Measurements from ENCODE around the gene ZNF423.
A peak's percentile ranks its signal among the peaks of the same experiment; 100 is the strongest.
"Not testable (repeated sequence)": the region's sequence is repeated elsewhere in the genome, so short reads cannot be mapped to it uniquely, and the experiment has no call there.

ZNF423 gene

DNA sequence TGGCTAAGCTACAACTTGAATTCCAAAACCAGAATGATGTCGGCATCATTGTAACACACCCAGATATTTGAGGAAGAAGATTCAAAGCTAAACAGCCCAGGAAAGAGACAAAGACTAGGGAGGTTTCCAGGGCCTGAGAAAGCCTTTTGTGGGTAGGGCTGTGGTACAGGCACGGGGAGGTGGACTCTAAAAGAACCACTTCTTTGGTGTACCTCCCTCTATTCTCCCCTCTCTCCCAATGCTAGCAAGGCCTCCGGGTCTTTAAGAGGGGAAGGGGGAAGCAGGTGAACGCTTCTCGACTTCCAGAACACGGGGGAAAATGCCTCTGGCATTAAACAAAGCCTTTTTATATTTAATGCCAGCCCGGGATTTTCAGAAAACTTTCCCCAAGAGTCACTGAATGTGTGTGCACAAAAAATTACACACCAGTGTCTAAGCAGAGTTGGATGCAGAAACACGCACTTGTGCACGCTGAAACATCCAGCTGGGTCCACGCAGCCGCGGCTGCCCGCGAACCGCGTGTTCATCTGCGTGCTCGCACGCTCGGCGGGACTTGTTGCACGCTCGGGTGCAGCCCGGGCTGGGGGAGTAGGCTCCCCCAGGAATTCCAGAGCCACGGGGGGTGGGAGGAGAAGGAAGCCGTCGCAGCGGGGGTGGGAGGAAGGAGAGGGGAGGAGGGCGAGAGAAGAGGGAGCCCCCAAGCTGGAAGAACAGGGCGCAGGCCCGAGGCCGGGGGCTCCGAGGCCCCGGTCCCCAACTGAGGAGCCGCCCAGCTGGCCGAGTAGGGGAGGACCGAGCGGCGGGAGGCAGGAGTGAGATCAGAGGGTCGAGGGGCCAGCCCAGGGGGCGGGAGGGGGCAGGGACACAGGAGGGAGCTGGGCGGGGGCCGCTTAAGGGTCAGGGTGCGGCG lies 20.1 kb upstream of the ZNF423 start:
- peak overlapping the region in 1 of 2 experiments; percentile 47 for H3K4ac ChIP-seq (ENCODE audit: low read depth in 1 of 2, low read length in 2 of 2)
- H3K14ac ChIP-seq (ENCODE audit: low read length in 2 of 2): no peak overlapping the region
- peak overlapping the region; percentile 72 for H4K8ac ChIP-seq (ENCODE audit: low read length)
- no peak overlapping the region for H4K91ac ChIP-seq (ENCODE audit: low read length)
- H3K27me3 ChIP-seq (ENCODE audit: control insufficient read depth in 1 of 2, insufficient read depth in 1 of 2, low read length in 2 of 2): peaks cover 13 to 55% of the 10 kb centered on the region in 2 experiments
- H3K79me1 ChIP-seq (replicated peaks; ENCODE audit: low read length, poor library complexity, severe bottlenecking): no peaks in the 10 kb centered on the region
- H3K4me3 ChIP-seq (ENCODE audit: insufficient read depth in 1 of 2, low read depth in 1 of 2, low read length in 2 of 2): peak overlapping the region in 1 of 2 experiments; percentile 48
- DNase-seq: peak; percentile 10
- H3K4me2 ChIP-seq (ENCODE audit: low read length, poor library complexity, severe bottlenecking): peak overlapping the region; percentile 82
- WGBS: 10% methylated on average over 44 of the region's 45 CpGs
- no peak overlapping the region for H3K9ac ChIP-seq (ENCODE audit: low read length)
- no peaks in the 10 kb centered on the region for H3K36me3 ChIP-seq (ENCODE audit: control insufficient read depth in 1 of 2, insufficient read depth in 2 of 2, low read depth in 1 of 2, low read length in 2 of 2)
- peaks cover 15% of the 10 kb centered on the region for H3K4me1 ChIP-seq (ENCODE audit: control insufficient read depth, insufficient read depth, low read depth, low read length)
- H3K9me3 ChIP-seq (ENCODE audit: control insufficient read depth, low read length): no peaks in the 10 kb centered on the region
- peak overlapping the region in 1 of 2 experiments; percentile 56 for H3K18ac ChIP-seq (ENCODE audit: low read depth in 1 of 2, low read length in 2 of 2)
- H2BK12ac ChIP-seq (ENCODE audit: low read length in 2 of 2): no peak overlapping the region
- peak overlapping the region in 1 of 2 experiments; percentile 60 for H3K23ac ChIP-seq (ENCODE audit: low read length in 2 of 2)
- no peak overlapping the region for H2BK120ac ChIP-seq (ENCODE audit: low read depth, low read length)
- peak overlapping the region; percentile 63 for H3K27ac ChIP-seq (ENCODE audit: low read length, poor library complexity, severe bottlenecking)
- H2BK5ac ChIP-seq (ENCODE audit: low read depth, low read length, poor library complexity, severe bottlenecking): peak overlapping the region; percentile 58
- H2AFZ ChIP-seq (ENCODE audit: low read depth, low read length): no peak overlapping the region
- peak overlapping the region; percentile 11 for H2AK5ac ChIP-seq (ENCODE audit: low read length, severe bottlenecking)
- peak overlapping the region; percentile 26 for H2BK15ac ChIP-seq (ENCODE audit: low read depth, poor library complexity, severe bottlenecking)

- no peaks in the 10 kb centered on the region for H3K79me1 ChIP-seq (replicated peaks; ENCODE audit: low read length, poor library complexity, severe bottlenecking)
- peaks cover 8 to 45% of the 10 kb centered on the region in 2 experiments for H3K27me3 ChIP-seq (ENCODE audit: control insufficient read depth in 1 of 2, insufficient read depth in 1 of 2, low read length in 2 of 2)
- no peak overlapping the region for H2BK5ac ChIP-seq (ENCODE audit: low read depth, low read length, poor library complexity, severe bottlenecking)
- H2BK12ac ChIP-seq (ENCODE audit: low read length in 2 of 2): no peak overlapping the region
- H3K27ac ChIP-seq (ENCODE audit: low read length, poor library complexity, severe bottlenecking): no peak overlapping the region
- H3K9me3 ChIP-seq (ENCODE audit: control insufficient read depth, low read length): no peaks in the 10 kb centered on the region
- no peak overlapping the region for H3K4ac ChIP-seq (ENCODE audit: low read depth in 1 of 2, low read length in 2 of 2)
- peaks cover 15% of the 10 kb centered on the region for H3K4me1 ChIP-seq (ENCODE audit: control insufficient read depth, insufficient read depth, low read depth, low read length)
- H3K4me3 ChIP-seq (ENCODE audit: insufficient read depth in 1 of 2, low read depth in 1 of 2, low read length in 2 of 2): no peak overlapping the region
- no peak for DNase-seq
- WGBS: no CpG with 5 or more reads among the region's 1 CpG
- H3K4me2 ChIP-seq (ENCODE audit: low read length, poor library complexity, severe bottlenecking): no peak overlapping the region
- no peak overlapping the region for H3K18ac ChIP-seq (ENCODE audit: low read depth in 1 of 2, low read length in 2 of 2)
- H2AFZ ChIP-seq (ENCODE audit: low read depth, low read length): no peak overlapping the region
- no peak overlapping the region for H3K9ac ChIP-seq (ENCODE audit: low read length)
- H2BK120ac ChIP-seq (ENCODE audit: low read depth, low read length): no peak overlapping the region
- H2AK5ac ChIP-seq (ENCODE audit: low read length, severe bottlenecking): peak overlapping the region; percentile 47
- no peak overlapping the region for H4K91ac ChIP-seq (ENCODE audit: low read length)
- no peak overlapping the region for H4K8ac ChIP-seq (ENCODE audit: low read length)
- H3K36me3 ChIP-seq (ENCODE audit: control insufficient read depth in 1 of 2, insufficient read depth in 2 of 2, low read depth in 1 of 2, low read length in 2 of 2): no peaks in the 10 kb centered on the region
- H2BK15ac ChIP-seq (ENCODE audit: low read depth, poor library complexity, severe bottlenecking): no peak overlapping the region
- no peak overlapping the region for H3K23ac ChIP-seq (ENCODE audit: low read length in 2 of 2)
- no peak overlapping the region for H3K14ac ChIP-seq (ENCODE audit: low read length in 2 of 2)
Measured at GRCh38 chr16:49874613-49875237, 18.8 kb upstream of the ZNF423 start.

DNA sequence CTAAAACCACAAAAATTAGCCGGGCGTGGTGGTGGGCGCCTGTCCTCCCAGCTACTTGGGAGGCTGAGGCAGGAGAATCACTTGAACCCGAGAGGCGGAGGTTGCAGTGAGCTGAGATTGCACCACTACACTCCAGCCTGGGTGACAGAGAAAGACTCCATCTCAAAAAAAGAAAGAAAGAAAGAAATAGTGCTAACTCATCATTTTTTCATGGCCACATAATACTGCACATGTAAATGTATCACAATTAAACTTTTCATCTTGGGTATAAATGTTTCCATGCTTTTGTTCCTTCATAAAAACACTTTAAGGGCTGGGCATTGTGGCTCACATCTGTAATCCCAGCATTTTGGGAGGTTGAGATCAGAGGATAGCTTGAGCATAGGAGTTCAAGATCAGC lies 15.9 kb upstream of the ZNF423 start:
- not testable (repeated sequence) for H2BK5ac ChIP-seq (ENCODE audit: low read depth, low read length, poor library complexity, severe bottlenecking); H3K4me2 ChIP-seq (ENCODE audit: low read length, poor library complexity, severe bottlenecking); H3K9ac ChIP-seq (ENCODE audit: low read length); H2BK12ac ChIP-seq (ENCODE audit: low read length in 2 of 2); H3K27ac ChIP-seq (ENCODE audit: low read length, poor library complexity, severe bottlenecking); H3K18ac ChIP-seq (ENCODE audit: low read depth in 1 of 2, low read length in 2 of 2); DNase-seq; H2AK5ac ChIP-seq (ENCODE audit: low read length, severe bottlenecking); H3K4ac ChIP-seq (ENCODE audit: low read depth in 1 of 2, low read length in 2 of 2); H4K8ac ChIP-seq (ENCODE audit: low read length); H2BK15ac ChIP-seq (ENCODE audit: low read depth, poor library complexity, severe bottlenecking); H3K9me3 ChIP-seq (ENCODE audit: control insufficient read depth, low read length); H3K4me3 ChIP-seq (ENCODE audit: insufficient read depth in 1 of 2, low read depth in 1 of 2, low read length in 2 of 2); H3K14ac ChIP-seq (ENCODE audit: low read length in 2 of 2); H3K23ac ChIP-seq (ENCODE audit: low read length in 2 of 2); H3K79me1 ChIP-seq (replicated peaks; ENCODE audit: low read length, poor library complexity, severe bottlenecking); H3K4me1 ChIP-seq (ENCODE audit: control insufficient read depth, insufficient read depth, low read depth, low read length); H2AFZ ChIP-seq (ENCODE audit: low read depth, low read length); H4K91ac ChIP-seq (ENCODE audit: low read length); H2BK120ac ChIP-seq (ENCODE audit: low read depth, low read length); H3K36me3 ChIP-seq (ENCODE audit: control insufficient read depth in 1 of 2, insufficient read depth in 2 of 2, low read depth in 1 of 2, low read length in 2 of 2)
- peaks cover 8 to 46% of the 10 kb centered on the region in 2 experiments for H3K27me3 ChIP-seq (ENCODE audit: control insufficient read depth in 1 of 2, insufficient read depth in 1 of 2, low read length in 2 of 2)
- WGBS: 94% methylated on average over 5 of the region's 5 CpGs

GRCh38 chr16:49869731-49870130 lies 13.8 kb upstream of the ZNF423 start:
- Histone ChIP-seq H3K36me3 (ENCODE audit: control insufficient read depth in 1 of 2, insufficient read depth in 2 of 2, low read depth in 1 of 2, low read length in 2 of 2) (no peaks in the 10 kb centered on the region), H2BK15ac (ENCODE audit: low read depth, poor library complexity, severe bottlenecking) (no peak overlapping the region), H2AFZ (ENCODE audit: low read depth, low read length) (no peak overlapping the region), H3K27ac (ENCODE audit: low read length, poor library complexity, severe bottlenecking) (no peak overlapping the region), H3K4me1 (ENCODE audit: control insufficient read depth, insufficient read depth, low read depth, low read length) (peaks cover 3% of the 10 kb centered on the region), H3K4ac (ENCODE audit: low read depth in 1 of 2, low read length in 2 of 2) (no peak overlapping the region), H4K91ac (ENCODE audit: low read length) (no peak overlapping the region), H4K8ac (ENCODE audit: low read length) (no peak overlapping the region), H3K18ac (ENCODE audit: low read depth in 1 of 2, low read length in 2 of 2) (no peak overlapping the region), H3K79me1 (replicated peaks; ENCODE audit: low read length, poor library complexity, severe bottlenecking) (no peaks in the 10 kb centered on the region), H3K4me2 (ENCODE audit: low read length, poor library complexity, severe bottlenecking) (no peak overlapping the region), H2AK5ac (ENCODE audit: low read length, severe bottlenecking) (no peak overlapping the region), H3K4me3 (ENCODE audit: insufficient read depth in 1 of 2, low read depth in 1 of 2, low read length in 2 of 2) (no peak overlapping the region), H2BK5ac (ENCODE audit: low read depth, low read length, poor library complexity, severe bottlenecking) (no peak overlapping the region), H2BK12ac (ENCODE audit: low read length in 2 of 2) (no peak overlapping the region), H3K9ac (ENCODE audit: low read length) (no peak overlapping the region), H3K27me3 (ENCODE audit: control insufficient read depth in 1 of 2, insufficient read depth in 1 of 2, low read length in 2 of 2) (peaks cover 14 to 39% of the 10 kb centered on the region in 2 experiments), H3K23ac (ENCODE audit: low read length in 2 of 2) (no peak overlapping the region), H3K9me3 (ENCODE audit: control insufficient read depth, low read length) (no peaks in the 10 kb centered on the region), H3K14ac (ENCODE audit: low read length in 2 of 2) (no peak overlapping the region), H2BK120ac (ENCODE audit: low read depth, low read length) (no peak overlapping the region)
- 88% methylated on average over 6 of the region's 6 CpGs for WGBS
- DNase-seq: no peak

Data from mesenchymal stem cell (in vitro differentiated cells and primary cell).